ENCODE data around the gene LMLN. TPM values are rescaled to one million over a fixed set of nuclear protein-coding genes. Genes with fewer than 3 reads are reported as not detected.

Gene LMLN
- total and polyA plus RNA-seq, 2 of the 8 experiments (the other 6 are each of a cell fraction or from before 2014, with no cell fraction given): 3.9 to 5.0 TPM

- H3K23me2 ChIP-seq (ENCODE audit: low read depth, low read length): no peaks in the 10 kb centered on the region
- no peak overlapping the region for H3K4me3 ChIP-seq (ENCODE audit: extremely low read depth in 1 of 4, insufficient read depth in 2 of 4, low read depth in 3 of 4, low read length in 4 of 4)
- no peak overlapping the region for H3K27ac ChIP-seq (ENCODE audit: low read depth, low read length)
- H3K9me3 ChIP-seq (ENCODE audit: insufficient read depth in 2 of 2, low read depth in 1 of 2, low read length in 1 of 2): 0 out of 4 replicates have a peak, but pooled peaks cover 0 to 1% of the 10 kb centered on the region in 2 experiments
- TF ChIP-seq SIN3A (conservative IDR thresholded peaks at IDR 0.05 in 1 of 2, IDR thresholded peaks at IDR 0.05 in 1 of 2; ENCODE audit: low read depth in 1 of 2, low read length in 2 of 2): no peak
- TF ChIP-seq GTF2F1 (IDR thresholded peaks at IDR 0.05; ENCODE audit: borderline replicate concordance, low read depth, low read length): no peak
- TF ChIP-seq SP1 (IDR thresholded peaks at IDR 0.05; ENCODE audit: low read depth, low read length): no peak
- TF ChIP-seq KDM1A (IDR thresholded peaks at IDR 0.05; ENCODE audit: borderline replicate concordance, low read length): no peak
- TF ChIP-seq RFX5 (IDR thresholded peaks at IDR 0.05; ENCODE audit: borderline replicate concordance, low read depth, low read length): no peak
- TF ChIP-seq PHF8 (conservative IDR thresholded peaks at IDR 0.05; ENCODE audit: low read depth, low read length): no peak
- no peak for TF ChIP-seq TEAD4 (IDR thresholded peaks at IDR 0.05; ENCODE audit: low read depth, low read length)
- TF ChIP-seq CTBP2 (IDR thresholded peaks at IDR 0.05; ENCODE audit: borderline replicate concordance, insufficient read depth, insufficient read length, low read length): no peak
- no peak for TF ChIP-seq TAF1 (IDR thresholded peaks at IDR 0.05; ENCODE audit: low read depth, low read length)
- TF ChIP-seq SRF (IDR thresholded peaks at IDR 0.05; ENCODE audit: low read depth, low read length): no peak
- no peak for TF ChIP-seq KDM4A (IDR thresholded peaks at IDR 0.05; ENCODE audit: low read depth, low read length, severe bottlenecking)
- no peak for TF ChIP-seq NANOG (IDR thresholded peaks at IDR 0.05; ENCODE audit: insufficient read depth, low read depth, low read length, poor library complexity, severe bottlenecking)
- TF ChIP-seq HDAC6 (IDR thresholded peaks at IDR 0.05; ENCODE audit: low read depth, low read length): no peak
- TF ChIP-seq CBX5 (IDR thresholded peaks at IDR 0.05; ENCODE audit: low read depth, low read length): no peak
- H3K79me2 ChIP-seq (ENCODE audit: control insufficient read depth in 1 of 2, insufficient read depth in 2 of 2, low read length in 2 of 2): no peaks in the 10 kb centered on the region
- H2AFZ ChIP-seq (ENCODE audit: low read length): no peak overlapping the region
- no peak overlapping the region for H2BK120ac ChIP-seq (replicated peaks; ENCODE audit: low read depth, low read length)
- H3K4ac ChIP-seq (replicated peaks; ENCODE audit: insufficient read length, low read depth, low read length): no peak overlapping the region
- H2BK12ac ChIP-seq (ENCODE audit: low read depth, low read length): no peak overlapping the region
- H3K27me3 ChIP-seq (replicated peaks in 1 of 4; ENCODE audit: control insufficient read depth in 3 of 4, extremely low read depth in 1 of 4, insufficient read depth in 3 of 4, low read length in 3 of 4): no peaks in the 10 kb centered on the region; a peak in 1 of 7 replicates
- POLR2A ChIA-PET (ENCODE audit: partially characterized antibody): no interaction called here
- H2BK20ac ChIP-seq (ENCODE audit: low read length): no peak overlapping the region
- H3K4me2 ChIP-seq (ENCODE audit: insufficient read depth in 1 of 2, low read depth in 2 of 2, low read length in 2 of 2): no peak overlapping the region
- H3K18ac ChIP-seq (ENCODE audit: extremely low read depth, low read length): no peak overlapping the region
- no peak overlapping the region for H2BK5ac ChIP-seq (ENCODE audit: low read depth, low read length)
- no peak overlapping the region for H3K23ac ChIP-seq (ENCODE audit: insufficient read length)
- no peak for FAIRE-seq
- H3K4me1 ChIP-seq (replicated peaks in 1 of 4; ENCODE audit: control insufficient read depth in 3 of 4, insufficient read depth in 4 of 4, low read length in 3 of 4): no peaks in the 10 kb centered on the region
- H2AK5ac ChIP-seq (ENCODE audit: low read depth, low read length): no peak overlapping the region
- H4K5ac ChIP-seq (ENCODE audit: insufficient read length, low read depth, low read length): no peak overlapping the region
- H4K20me1 ChIP-seq (replicated peaks in 1 of 2; ENCODE audit: control insufficient read depth in 1 of 2, insufficient read depth in 2 of 2, low read length in 2 of 2): no peaks in the 10 kb centered on the region
- H4K91ac ChIP-seq (replicated peaks; ENCODE audit: insufficient read length, low read length): no peak overlapping the region
- no peaks in the 10 kb centered on the region for H3K79me1 ChIP-seq (ENCODE audit: low read depth, low read length)
- WGBS, 2 experiments (ENCODE audit: extremely low coverage in 1 of 2, insufficient coverage in 1 of 2, insufficient read length in 1 of 2, insufficient replicate concordance in 2 of 2, low coverage in 1 of 2, low lambda C conversion rate in 2 of 2, missing lambda C conversion rate in 1 of 2): 79% methylated on average over 1 of the region's 1 CpG; no CpG with 5 or more reads in 1 of the 2 experiments
- no peak for DNase-seq (ENCODE audit: low read depth in 1 of 2, low spot score in 2 of 2)
- no peak overlapping the region for H3K9ac ChIP-seq (replicated peaks in 1 of 4; ENCODE audit: extremely low read depth in 1 of 4, low read depth in 3 of 4, low read length in 3 of 4)
- H3K56ac ChIP-seq (replicated peaks; ENCODE audit: insufficient read length, low read depth, low read length): no peak overlapping the region
- H4K8ac ChIP-seq (ENCODE audit: extremely low read depth, insufficient read depth, low read length): no peak overlapping the region
- H3K14ac ChIP-seq (ENCODE audit: insufficient read length): no peak overlapping the region
- H3K36me3 ChIP-seq (ENCODE audit: control insufficient read depth in 2 of 4, insufficient read depth in 4 of 4, low read length in 3 of 4): no peaks in the 10 kb centered on the region
- CTCF ChIA-PET (ENCODE audit: partially characterized antibody): interaction anchor here (1.1 to 2.3 kb wide), 2 partner anchors 11 to 14 kb away, joined by 4 to 16 read pairs; no protein-coding TSS in a partner anchor
- no peak overlapping the region for H2BK15ac ChIP-seq (ENCODE audit: low read length)
Observed at GRCh38 chr3:198062068-198062465, 102.0 kb downstream of the LMLN start.

Measured in H1 (cell line).